Inferior parietal cortex (tissue), 1 donor: ENCODE measurements around the gene KCNE5.
"Not testable (repeated sequence)": the region's sequence is repeated elsewhere in the genome, so short reads cannot be mapped to it uniquely, and the experiment has no call there.

Experiments
- DNase-seq: peaks from one replicate; pipeline ENCODE4 v3.0.0-alpha.2; 2016; ENCODE audit errors: extremely low spot score

Gene KCNE5

DNA sequence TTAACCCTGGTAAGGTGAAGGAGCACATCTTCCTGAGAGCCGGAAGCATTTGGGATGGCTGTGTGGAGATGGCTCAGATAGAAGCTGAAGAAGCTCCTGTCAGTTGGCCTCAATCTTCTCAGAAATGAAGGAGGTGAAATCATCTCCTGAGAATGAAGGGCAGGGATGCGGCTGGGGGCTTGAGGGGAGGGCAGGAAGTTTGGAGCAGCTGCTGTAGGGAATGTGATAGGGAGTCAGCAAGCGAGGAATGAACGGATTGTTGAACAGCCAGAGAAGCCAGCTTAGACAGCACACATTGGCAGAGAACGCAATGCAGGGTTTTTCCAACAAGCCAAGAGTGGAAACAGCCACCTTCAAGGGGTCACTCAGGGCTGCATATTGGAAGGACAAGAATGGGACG is 10.0 kb downstream of the KCNE5 start:
- DNase-seq: no peak

DNA sequence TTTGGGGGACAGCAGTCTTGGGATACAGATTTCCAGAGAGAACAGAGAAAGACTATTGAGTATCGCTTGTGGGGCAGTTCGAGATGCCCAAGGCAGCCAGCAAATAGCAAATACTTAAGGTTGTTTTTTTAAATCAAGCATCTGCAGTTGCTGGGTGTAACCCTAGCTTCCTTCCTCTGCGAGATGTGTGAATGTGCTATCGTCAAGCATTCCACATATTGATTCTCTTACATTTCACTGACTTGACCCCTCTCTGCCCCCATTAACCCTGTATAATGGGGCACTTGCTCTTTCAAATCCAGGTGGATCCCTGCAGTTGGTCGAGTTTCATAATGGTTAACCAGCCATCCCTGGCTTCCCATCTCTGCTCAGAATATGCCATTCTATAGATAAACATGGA is 23.5 kb downstream of the KCNE5 start:
- DNase-seq: no peak

DNA sequence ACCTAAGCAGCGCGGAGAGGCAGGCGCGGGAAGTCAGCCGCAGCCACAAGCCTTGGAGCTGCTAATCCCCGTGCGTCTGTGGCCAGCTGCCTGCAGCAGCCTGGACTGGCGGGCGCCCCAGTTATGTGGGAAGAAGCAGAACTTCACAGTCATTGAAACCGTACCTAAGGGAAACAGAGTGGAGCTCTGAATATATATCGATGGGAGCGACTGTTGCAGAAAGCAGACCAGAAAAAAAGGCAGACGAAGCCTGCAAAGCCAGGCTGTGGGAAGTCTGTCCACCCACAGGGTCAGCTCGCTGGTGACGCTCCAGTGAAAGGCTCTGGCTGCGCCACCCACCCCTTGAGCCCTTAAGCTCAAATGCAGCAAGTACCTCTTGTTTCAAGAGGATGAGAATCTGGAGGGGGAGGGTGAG is 24.7 kb downstream of the KCNE5 start:
- DNase-seq: no peak

DNA sequence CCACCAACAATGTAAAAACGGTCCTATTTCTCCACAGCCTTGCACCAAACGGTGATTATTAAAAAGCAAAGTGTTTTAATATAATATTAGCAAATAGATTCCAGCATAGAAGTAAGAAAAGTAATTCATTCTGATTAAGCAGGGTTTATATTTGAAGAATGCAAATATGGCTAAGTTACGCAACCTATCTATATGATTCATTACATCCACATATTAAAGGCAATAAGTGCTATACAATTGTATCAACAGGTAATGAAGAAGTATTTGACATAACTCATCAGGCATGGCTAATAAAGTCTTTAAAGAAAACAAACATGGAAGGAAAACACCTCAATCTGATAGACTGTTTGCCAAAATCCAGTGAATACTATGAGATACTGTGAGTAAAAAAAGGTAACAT is 29.0 kb downstream of the KCNE5 start:
- DNase-seq: no peak

DNA sequence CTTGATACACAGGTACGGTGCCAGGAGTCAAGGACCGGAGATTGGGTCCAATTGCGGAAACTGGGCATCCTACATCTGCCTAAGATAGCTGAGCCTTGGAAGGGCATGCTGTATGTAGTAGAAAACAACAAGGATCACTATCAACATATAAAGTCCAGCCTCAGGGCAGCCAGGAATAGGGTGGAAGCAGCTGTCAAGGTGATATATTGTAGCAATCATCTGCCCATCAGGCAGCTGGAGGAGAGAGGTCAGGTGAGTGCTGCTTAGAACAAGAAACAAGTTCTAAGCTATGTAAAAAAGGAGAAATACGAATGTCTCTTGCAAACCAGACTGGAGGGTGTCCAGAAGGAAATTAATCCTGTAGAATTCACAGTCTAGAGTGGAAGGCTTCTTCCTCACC is 34.8 kb downstream of the KCNE5 start:
- no peak for DNase-seq

DNA sequence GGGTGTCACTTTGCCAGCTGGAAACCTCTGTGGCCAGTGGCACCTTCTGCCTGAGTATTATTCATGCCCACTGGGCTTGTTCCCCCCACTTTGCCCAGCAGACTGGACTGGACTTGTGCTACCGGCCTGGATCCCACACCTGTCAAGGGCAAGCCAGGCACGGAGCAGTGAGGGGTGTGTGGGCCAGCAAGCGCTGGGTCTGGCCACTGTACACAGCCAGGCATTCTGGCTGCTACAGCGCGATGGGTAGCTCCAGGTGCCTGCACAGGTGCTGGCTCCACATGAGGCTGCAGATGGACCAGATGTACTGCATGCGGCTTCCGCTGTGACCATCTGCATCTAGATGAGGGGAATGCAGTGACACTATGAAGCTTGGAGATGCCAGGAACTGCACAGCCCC is 39.5 kb downstream of the KCNE5 start:
- DNase-seq: no peak

DNA sequence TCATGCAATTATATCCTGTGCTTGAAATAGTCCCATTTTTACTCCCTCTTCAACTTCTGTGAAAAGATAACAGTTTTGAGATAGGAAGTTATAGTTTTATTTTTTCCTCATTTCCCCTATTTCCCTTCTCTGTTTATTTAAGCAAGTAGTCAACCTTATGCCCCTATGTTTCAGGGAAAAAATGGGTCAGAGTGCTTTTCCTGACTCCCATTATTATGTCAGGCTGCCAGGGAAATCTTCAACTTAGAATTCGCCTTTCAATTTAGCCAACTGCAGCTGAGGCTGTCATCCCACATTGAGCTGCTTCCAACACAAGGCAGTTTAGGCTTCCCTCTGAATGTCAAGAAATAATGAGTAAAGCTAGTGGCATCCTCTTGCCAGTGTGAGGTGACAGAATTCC is 46.1 kb downstream of the KCNE5 start:
- no peak for DNase-seq

DNA sequence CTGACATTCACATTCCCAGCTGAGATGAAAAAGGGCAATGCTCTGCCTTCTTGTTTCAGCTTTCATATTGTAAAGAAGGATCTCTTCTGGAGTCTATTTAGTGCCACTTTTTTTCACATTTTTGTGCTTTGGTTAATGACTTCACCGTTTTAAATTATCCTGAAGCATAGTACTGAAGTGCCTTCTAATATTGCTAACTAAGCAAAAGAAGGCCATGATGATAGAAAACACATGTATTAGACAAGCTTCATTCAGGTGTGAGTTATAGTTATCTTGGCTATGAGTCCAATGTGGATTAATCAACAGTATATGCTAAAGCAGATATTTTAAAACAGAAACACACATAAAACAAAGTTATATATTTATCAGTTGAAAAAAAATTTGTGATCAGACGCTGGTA is 47.9 kb downstream of the KCNE5 start:
- no peak for DNase-seq

DNA sequence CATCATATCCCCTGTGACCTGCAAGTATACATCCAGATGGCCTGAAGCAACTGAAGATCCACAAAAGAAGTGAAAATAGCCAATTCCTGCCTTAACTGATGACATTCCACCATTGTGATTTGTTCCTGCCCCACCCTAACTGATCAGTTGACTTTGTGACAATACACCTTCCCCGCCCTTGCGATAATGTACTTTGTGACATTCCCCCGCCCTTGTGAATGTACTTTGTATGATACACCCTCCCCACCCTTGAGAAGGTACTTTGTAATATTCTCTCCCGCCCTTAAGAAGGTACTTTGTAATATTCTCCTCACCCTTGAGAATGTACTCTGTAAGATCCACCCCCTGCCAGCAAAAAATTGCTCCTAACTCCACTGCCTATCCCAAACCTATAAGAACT is 48.9 kb downstream of the KCNE5 start:
- not testable (repeated sequence) for DNase-seq
